Measurements from ENCODE around the gene CD164. TPM values are rescaled to one million over a fixed set of nuclear protein-coding genes. Genes with fewer than 3 reads are reported as not detected.

CD164 gene
- total RNA-seq: 68.8 and 89.6 TPM in 2 replicates

GRCh38 chr6:109381747-109382575 is at the start of gene CD164:
Gene CD164 (minus strand): TSS chr6:109382467. CDS start chr6:109382378, 89 bp downstream.

Other genes starting within 250 kb of the CD164 start
- gene PPIL6, start 58.2 kb upstream of the CD164 start, total RNA-seq: 2.5 and 3.4 TPM in 2 replicates
- gene SMPD2, start 58.3 kb upstream of the CD164 start, total RNA-seq: 16.1 and 20.7 TPM in 2 replicates
- gene MICAL1, start 73.3 kb upstream of the CD164 start, total RNA-seq: 22.4 and 43.3 TPM in 2 replicates
- 4.1 and 6.4 TPM in 2 replicates for gene ZBTB24, start 100.8 kb upstream of the CD164 start, total RNA-seq